H54 (cell line): ENCODE results near the gene KIF17.

Experiments used
- DNase-seq: peaks from one replicate; pipeline ENCODE4 v3.0.0; 2011; ENCODE audit warnings: low spot score, mixed read lengths; ENCODE audit not compliant: insufficient read length
- FAIRE-seq: peaks from 3 replicates; lab custom pipeline; 2011; peaks lifted over from hg19 to GRCh38; lab: Jason Lieb, UNC
- POLR2A ChIP-seq: IDR thresholded peaks from 2 replicates; pipeline ENCODE4 v1.6.1; 2011; ENCODE audit warnings: low read depth, mild to moderate bottlenecking, low read length

KIF17 gene

GRCh38 chr1:20616847-20617487 lies 100.8 kb downstream of the KIF17 start:
- DNase-seq (no peak), FAIRE-seq (no peak)
- no peak for TF ChIP-seq POLR2A

- no peak for TF ChIP-seq POLR2A
- FAIRE-seq, result no peak
- DNase-seq, result no peak
Measured at GRCh38 chr1:20615946-20616846, 101.6 kb downstream of the KIF17 start.

GRCh38 chr1:20614131-20614579 lies 103.7 kb downstream of the KIF17 start:
- FAIRE-seq (no peak), DNase-seq (no peak)
- no peak for TF ChIP-seq POLR2A
